GM23338 (cell line): ENCODE results near the gene MYH13. TPM values are rescaled to one million over a fixed set of nuclear protein-coding genes. Genes with fewer than 3 reads are reported as not detected.

ENCODE experiments used
- ATAC-seq: fragments of 200-7000 bp; cut with Tn5 transposase; 3 replicates; pipeline ENCODE4 v1.9.1; 2020
- DNase-seq: peaks from one replicate; pipeline ENCODE4 v3.0.0-alpha.2; 2015; ENCODE audit warnings: low spot score
- H2AFZ ChIP-seq: fragments of 200-600 bp; sonication (generic); 2 replicates; pipeline ENCODE4 v1.8.0; 2016; ENCODE audit warnings: antibody characterized with exemption, mild to moderate bottlenecking, moderate library complexity
- H3F3A ChIP-seq: fragments of 200-600 bp; sonication (generic); replicated peaks from 2 replicates; pipeline ENCODE4 v1.8.0; 2017; ENCODE audit warnings: antibody characterized with exemption, mixed run types, low read depth
- H3K27ac ChIP-seq: fragments of 200-600 bp; sonication (generic); 2 replicates; pipeline ENCODE4 v1.6.1; 2016; ENCODE audit warnings: low read depth
- H3K27me3 ChIP-seq: fragments of 200-600 bp; sonication (generic); 2 replicates; pipeline ENCODE4 v1.8.0; 2016; ENCODE audit warnings: mild to moderate bottlenecking, mixed run types, moderate library complexity; ENCODE audit not compliant: insufficient read depth
- H3K36me3 ChIP-seq: fragments of 200-600 bp; sonication (generic); 2 replicates; pipeline ENCODE4 v1.8.0; 2016; ENCODE audit warnings: mild to moderate bottlenecking; ENCODE audit not compliant: insufficient read depth
- H3K4me1 ChIP-seq: fragments of 200-600 bp; sonication (generic); 2 replicates; pipeline ENCODE4 v1.8.0; 2016; ENCODE audit warnings: mild to moderate bottlenecking, moderate library complexity; ENCODE audit not compliant: insufficient read depth
- H3K4me2 ChIP-seq: fragments of 200-600 bp; sonication (generic); 2 replicates; pipeline ENCODE4 v1.7.1; 2017; ENCODE audit warnings: mixed run types
- H3K4me3 ChIP-seq: fragments of 200-600 bp; sonication (generic); 2 replicates; pipeline ENCODE4 v1.6.1; 2016; ENCODE audit warnings: mixed run types
- H3K79me2 ChIP-seq: fragments of 200-600 bp; sonication (generic); replicated peaks from 2 replicates; pipeline ENCODE4 v1.8.0; 2017; ENCODE audit warnings: mild to moderate bottlenecking; ENCODE audit not compliant: insufficient read depth
- H3K9me2 ChIP-seq: fragments of 200-600 bp; sonication (generic); 2 replicates; pipeline ENCODE4 v1.8.0; 2017; ENCODE audit not compliant: insufficient read depth
- H4K20me1 ChIP-seq: fragments of 200-600 bp; sonication (generic); replicated peaks from 2 replicates; pipeline ENCODE4 v1.8.0; 2017; ENCODE audit warnings: mild to moderate bottlenecking; ENCODE audit not compliant: insufficient read depth
- H3K27ac Mint-ChIP-seq: 2 replicates; pipeline ENCODE4 v1.8.0; 2020; ENCODE audit warnings: inconsistent platforms, mild to moderate bottlenecking, moderate library complexity, mixed read lengths
- H3K27me3 Mint-ChIP-seq: 3 replicates; pipeline ENCODE4 v1.8.0; 2022; ENCODE audit warnings: low read depth, mild to moderate bottlenecking, moderate library complexity, mixed read lengths, inconsistent platforms; ENCODE audit not compliant: insufficient read depth, poor library complexity
- H3K36me3 Mint-ChIP-seq: 3 replicates; pipeline ENCODE4 v1.8.0; 2021; ENCODE audit warnings: low read depth, mild to moderate bottlenecking, inconsistent platforms, moderate library complexity, mixed read lengths
- H3K4me1 Mint-ChIP-seq: 3 replicates; pipeline ENCODE4 v1.8.0; 2020; ENCODE audit warnings: mild to moderate bottlenecking, inconsistent platforms, mixed read lengths
- H3K4me3 Mint-ChIP-seq: 3 replicates; pipeline ENCODE4 v1.8.0; 2021; ENCODE audit warnings: moderate library complexity, mild to moderate bottlenecking, inconsistent platforms, mixed read lengths
- H3K9me3 Mint-ChIP-seq: 3 replicates; pipeline ENCODE4 v1.8.0; 2020; ENCODE audit warnings: moderate library complexity, mild to moderate bottlenecking, inconsistent platforms, mixed read lengths
- CREB1 ChIP-seq: fragments of 250-450 bp; sonication (Bioruptor Pico); IDR thresholded peaks from 2 replicates; pipeline ENCODE4 v1.5.0; 2020; ENCODE audit warnings: low read depth, mild to moderate bottlenecking, moderate library complexity
- EZH2 ChIP-seq: fragments of 200-600 bp; sonication (generic); IDR thresholded peaks from one replicate; pipeline ENCODE4 v1.8.0; 2017; ENCODE audit warnings: antibody characterized with exemption, mild to moderate bottlenecking, low read depth; ENCODE audit not compliant: unreplicated experiment
- EZH2phosphoT487 ChIP-seq: fragments of 200-600 bp; sonication (generic); IDR thresholded peaks from one replicate; pipeline ENCODE4 v1.8.1; 2018; ENCODE audit warnings: antibody characterized with exemption; ENCODE audit not compliant: unreplicated experiment
- JUNB ChIP-seq: IDR thresholded peaks from one replicate; pipeline ENCODE4 v1.6.1; 2016; ENCODE audit warnings: antibody characterized with exemption; ENCODE audit not compliant: unreplicated experiment
- NANOG ChIP-seq: IDR thresholded peaks from 2 replicates; pipeline ENCODE4 v1.6.1; 2016; ENCODE audit warnings: antibody characterized with exemption, borderline replicate concordance
- POLR2AphosphoS5 ChIP-seq: IDR thresholded peaks from 2 replicates; pipeline ENCODE4 v1.6.1; 2016; ENCODE audit warnings: antibody characterized with exemption, low read depth
- STAT1 ChIP-seq: IDR thresholded peaks from one replicate; pipeline ENCODE4 v1.6.1; 2016; ENCODE audit warnings: antibody characterized with exemption; ENCODE audit not compliant: unreplicated experiment
- ZNF114 ChIP-seq: fragments of 250-450 bp; sonication (Bioruptor Pico); IDR thresholded peaks from 2 replicates; pipeline ENCODE4 v1.5.0; 2020; ENCODE audit warnings: mild to moderate bottlenecking, moderate library complexity
- ZNF331 ChIP-seq: fragments of 250-450 bp; sonication (Bioruptor Pico); IDR thresholded peaks from 2 replicates; pipeline ENCODE4 v1.5.0; 2020; ENCODE audit warnings: low read depth, mild to moderate bottlenecking, moderate library complexity
- polyA plus RNA-seq: library from polyadenylated mRNA; unstranded; fragments of >200 nt; fragmentation: Nextera tagmentation; extraction: Ambion mirVana; gene quantifications from 2 replicates; pipeline ENCODE4 v1.2.1, GENCODE V29; 2016
- total RNA-seq: library from RNA; depleted of rRNA; stranded (reverse); fragments of >200 nt; shearing (Covaris generic); gene quantifications from 2 replicates; pipeline ENCODE4 v1.2.3, GENCODE V29; 2014
- TF ChIP-seq, protein P1 (sequence below): IDR thresholded peaks from 2 replicates; pipeline ENCODE4 v1.6.1; 2016; ENCODE audit warnings: antibody characterized with exemption
- TF ChIP-seq, protein P2 (sequence below), 2 experiments: fragments of 200-600 bp in 1 of 2; sonication (generic) in 1 of 2; conservative IDR thresholded peaks; 2 replicates each; pipeline versions ENCODE4 v1.5.1 to v1.6.1; 2016 to 2017; ENCODE audit warnings: antibody characterized with exemption in 2 of 2, low read depth in 2 of 2, mild to moderate bottlenecking in 2 of 2, moderate library complexity in 1 of 2
- TF ChIP-seq, protein P3 (sequence below): IDR thresholded peaks from one replicate; pipeline ENCODE4 v1.6.1; 2018; ENCODE audit warnings: antibody characterized with exemption; ENCODE audit not compliant: unreplicated experiment
- TF ChIP-seq, protein P4 (sequence below): fragments of 250-450 bp; sonication (Bioruptor Pico); IDR thresholded peaks from 2 replicates; pipeline ENCODE4 v1.5.0; 2020; ENCODE audit warnings: mild to moderate bottlenecking, moderate library complexity

The MYH13 gene
- total and polyA plus RNA-seq, 2 experiments from 2014 or later: not detected

GRCh38 chr17:10403589-10403988 is 30.8 kb upstream of the MYH13 start:
- Histone ChIP-seq H3F3A (no peaks in the 10 kb centered on the region), H3K4me1 (no peaks in the 10 kb centered on the region), H3K36me3 (no peaks in the 10 kb centered on the region), H3K9me2 (no peaks in the 10 kb centered on the region), H3K4me2 (no peak overlapping the region), H3K79me2 (no peaks in the 10 kb centered on the region), H3K27me3 (no peaks in the 10 kb centered on the region), H3K4me3 (no peak overlapping the region), H2AFZ (0 out of 2 replicates have a peak overlapping the region, but pooled peaks have one; percentile 4), H4K20me1 (no peaks in the 10 kb centered on the region), H3K27ac (no peak overlapping the region)
- Mint-ChIP-seq H3K27me3 (no peaks in the 10 kb centered on the region), H3K27ac (no peak overlapping the region), H3K36me3 (no peaks in the 10 kb centered on the region), H3K9me3 (no peaks in the 10 kb centered on the region), H3K4me3 (no peak overlapping the region), H3K4me1 (no peaks in the 10 kb centered on the region)
- no peak for TF ChIP-seq CREB1 (CRISPR knock-in tag)
- TF ChIP-seq NANOG: no peak
- TF ChIP-seq, protein P1, sequence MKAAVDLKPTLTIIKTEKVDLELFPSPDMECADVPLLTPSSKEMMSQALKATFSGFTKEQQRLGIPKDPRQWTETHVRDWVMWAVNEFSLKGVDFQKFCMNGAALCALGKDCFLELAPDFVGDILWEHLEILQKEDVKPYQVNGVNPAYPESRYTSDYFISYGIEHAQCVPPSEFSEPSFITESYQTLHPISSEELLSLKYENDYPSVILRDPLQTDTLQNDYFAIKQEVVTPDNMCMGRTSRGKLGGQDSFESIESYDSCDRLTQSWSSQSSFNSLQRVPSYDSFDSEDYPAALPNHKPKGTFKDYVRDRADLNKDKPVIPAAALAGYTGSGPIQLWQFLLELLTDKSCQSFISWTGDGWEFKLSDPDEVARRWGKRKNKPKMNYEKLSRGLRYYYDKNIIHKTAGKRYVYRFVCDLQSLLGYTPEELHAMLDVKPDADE: no peak
- no peak for TF ChIP-seq POLR2AphosphoS5
- TF ChIP-seq STAT1: no peak
- TF ChIP-seq EZH2: no peak
- TF ChIP-seq EZH2phosphoT487: no peak
- TF ChIP-seq, protein P2, sequence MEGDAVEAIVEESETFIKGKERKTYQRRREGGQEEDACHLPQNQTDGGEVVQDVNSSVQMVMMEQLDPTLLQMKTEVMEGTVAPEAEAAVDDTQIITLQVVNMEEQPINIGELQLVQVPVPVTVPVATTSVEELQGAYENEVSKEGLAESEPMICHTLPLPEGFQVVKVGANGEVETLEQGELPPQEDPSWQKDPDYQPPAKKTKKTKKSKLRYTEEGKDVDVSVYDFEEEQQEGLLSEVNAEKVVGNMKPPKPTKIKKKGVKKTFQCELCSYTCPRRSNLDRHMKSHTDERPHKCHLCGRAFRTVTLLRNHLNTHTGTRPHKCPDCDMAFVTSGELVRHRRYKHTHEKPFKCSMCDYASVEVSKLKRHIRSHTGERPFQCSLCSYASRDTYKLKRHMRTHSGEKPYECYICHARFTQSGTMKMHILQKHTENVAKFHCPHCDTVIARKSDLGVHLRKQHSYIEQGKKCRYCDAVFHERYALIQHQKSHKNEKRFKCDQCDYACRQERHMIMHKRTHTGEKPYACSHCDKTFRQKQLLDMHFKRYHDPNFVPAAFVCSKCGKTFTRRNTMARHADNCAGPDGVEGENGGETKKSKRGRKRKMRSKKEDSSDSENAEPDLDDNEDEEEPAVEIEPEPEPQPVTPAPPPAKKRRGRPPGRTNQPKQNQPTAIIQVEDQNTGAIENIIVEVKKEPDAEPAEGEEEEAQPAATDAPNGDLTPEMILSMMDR (conservative IDR thresholded peaks at IDR 0.05; ENCODE audit: low read depth in 2 of 2): no peak
- no peak for TF ChIP-seq ZNF114 (CRISPR knock-in tag)
- TF ChIP-seq, protein P3, sequence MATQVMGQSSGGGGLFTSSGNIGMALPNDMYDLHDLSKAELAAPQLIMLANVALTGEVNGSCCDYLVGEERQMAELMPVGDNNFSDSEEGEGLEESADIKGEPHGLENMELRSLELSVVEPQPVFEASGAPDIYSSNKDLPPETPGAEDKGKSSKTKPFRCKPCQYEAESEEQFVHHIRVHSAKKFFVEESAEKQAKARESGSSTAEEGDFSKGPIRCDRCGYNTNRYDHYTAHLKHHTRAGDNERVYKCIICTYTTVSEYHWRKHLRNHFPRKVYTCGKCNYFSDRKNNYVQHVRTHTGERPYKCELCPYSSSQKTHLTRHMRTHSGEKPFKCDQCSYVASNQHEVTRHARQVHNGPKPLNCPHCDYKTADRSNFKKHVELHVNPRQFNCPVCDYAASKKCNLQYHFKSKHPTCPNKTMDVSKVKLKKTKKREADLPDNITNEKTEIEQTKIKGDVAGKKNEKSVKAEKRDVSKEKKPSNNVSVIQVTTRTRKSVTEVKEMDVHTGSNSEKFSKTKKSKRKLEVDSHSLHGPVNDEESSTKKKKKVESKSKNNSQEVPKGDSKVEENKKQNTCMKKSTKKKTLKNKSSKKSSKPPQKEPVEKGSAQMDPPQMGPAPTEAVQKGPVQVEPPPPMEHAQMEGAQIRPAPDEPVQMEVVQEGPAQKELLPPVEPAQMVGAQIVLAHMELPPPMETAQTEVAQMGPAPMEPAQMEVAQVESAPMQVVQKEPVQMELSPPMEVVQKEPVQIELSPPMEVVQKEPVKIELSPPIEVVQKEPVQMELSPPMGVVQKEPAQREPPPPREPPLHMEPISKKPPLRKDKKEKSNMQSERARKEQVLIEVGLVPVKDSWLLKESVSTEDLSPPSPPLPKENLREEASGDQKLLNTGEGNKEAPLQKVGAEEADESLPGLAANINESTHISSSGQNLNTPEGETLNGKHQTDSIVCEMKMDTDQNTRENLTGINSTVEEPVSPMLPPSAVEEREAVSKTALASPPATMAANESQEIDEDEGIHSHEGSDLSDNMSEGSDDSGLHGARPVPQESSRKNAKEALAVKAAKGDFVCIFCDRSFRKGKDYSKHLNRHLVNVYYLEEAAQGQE: no peak
- TF ChIP-seq ZNF331 (CRISPR knock-in tag): no peak
- TF ChIP-seq JUNB: no peak
- TF ChIP-seq, protein P4, sequence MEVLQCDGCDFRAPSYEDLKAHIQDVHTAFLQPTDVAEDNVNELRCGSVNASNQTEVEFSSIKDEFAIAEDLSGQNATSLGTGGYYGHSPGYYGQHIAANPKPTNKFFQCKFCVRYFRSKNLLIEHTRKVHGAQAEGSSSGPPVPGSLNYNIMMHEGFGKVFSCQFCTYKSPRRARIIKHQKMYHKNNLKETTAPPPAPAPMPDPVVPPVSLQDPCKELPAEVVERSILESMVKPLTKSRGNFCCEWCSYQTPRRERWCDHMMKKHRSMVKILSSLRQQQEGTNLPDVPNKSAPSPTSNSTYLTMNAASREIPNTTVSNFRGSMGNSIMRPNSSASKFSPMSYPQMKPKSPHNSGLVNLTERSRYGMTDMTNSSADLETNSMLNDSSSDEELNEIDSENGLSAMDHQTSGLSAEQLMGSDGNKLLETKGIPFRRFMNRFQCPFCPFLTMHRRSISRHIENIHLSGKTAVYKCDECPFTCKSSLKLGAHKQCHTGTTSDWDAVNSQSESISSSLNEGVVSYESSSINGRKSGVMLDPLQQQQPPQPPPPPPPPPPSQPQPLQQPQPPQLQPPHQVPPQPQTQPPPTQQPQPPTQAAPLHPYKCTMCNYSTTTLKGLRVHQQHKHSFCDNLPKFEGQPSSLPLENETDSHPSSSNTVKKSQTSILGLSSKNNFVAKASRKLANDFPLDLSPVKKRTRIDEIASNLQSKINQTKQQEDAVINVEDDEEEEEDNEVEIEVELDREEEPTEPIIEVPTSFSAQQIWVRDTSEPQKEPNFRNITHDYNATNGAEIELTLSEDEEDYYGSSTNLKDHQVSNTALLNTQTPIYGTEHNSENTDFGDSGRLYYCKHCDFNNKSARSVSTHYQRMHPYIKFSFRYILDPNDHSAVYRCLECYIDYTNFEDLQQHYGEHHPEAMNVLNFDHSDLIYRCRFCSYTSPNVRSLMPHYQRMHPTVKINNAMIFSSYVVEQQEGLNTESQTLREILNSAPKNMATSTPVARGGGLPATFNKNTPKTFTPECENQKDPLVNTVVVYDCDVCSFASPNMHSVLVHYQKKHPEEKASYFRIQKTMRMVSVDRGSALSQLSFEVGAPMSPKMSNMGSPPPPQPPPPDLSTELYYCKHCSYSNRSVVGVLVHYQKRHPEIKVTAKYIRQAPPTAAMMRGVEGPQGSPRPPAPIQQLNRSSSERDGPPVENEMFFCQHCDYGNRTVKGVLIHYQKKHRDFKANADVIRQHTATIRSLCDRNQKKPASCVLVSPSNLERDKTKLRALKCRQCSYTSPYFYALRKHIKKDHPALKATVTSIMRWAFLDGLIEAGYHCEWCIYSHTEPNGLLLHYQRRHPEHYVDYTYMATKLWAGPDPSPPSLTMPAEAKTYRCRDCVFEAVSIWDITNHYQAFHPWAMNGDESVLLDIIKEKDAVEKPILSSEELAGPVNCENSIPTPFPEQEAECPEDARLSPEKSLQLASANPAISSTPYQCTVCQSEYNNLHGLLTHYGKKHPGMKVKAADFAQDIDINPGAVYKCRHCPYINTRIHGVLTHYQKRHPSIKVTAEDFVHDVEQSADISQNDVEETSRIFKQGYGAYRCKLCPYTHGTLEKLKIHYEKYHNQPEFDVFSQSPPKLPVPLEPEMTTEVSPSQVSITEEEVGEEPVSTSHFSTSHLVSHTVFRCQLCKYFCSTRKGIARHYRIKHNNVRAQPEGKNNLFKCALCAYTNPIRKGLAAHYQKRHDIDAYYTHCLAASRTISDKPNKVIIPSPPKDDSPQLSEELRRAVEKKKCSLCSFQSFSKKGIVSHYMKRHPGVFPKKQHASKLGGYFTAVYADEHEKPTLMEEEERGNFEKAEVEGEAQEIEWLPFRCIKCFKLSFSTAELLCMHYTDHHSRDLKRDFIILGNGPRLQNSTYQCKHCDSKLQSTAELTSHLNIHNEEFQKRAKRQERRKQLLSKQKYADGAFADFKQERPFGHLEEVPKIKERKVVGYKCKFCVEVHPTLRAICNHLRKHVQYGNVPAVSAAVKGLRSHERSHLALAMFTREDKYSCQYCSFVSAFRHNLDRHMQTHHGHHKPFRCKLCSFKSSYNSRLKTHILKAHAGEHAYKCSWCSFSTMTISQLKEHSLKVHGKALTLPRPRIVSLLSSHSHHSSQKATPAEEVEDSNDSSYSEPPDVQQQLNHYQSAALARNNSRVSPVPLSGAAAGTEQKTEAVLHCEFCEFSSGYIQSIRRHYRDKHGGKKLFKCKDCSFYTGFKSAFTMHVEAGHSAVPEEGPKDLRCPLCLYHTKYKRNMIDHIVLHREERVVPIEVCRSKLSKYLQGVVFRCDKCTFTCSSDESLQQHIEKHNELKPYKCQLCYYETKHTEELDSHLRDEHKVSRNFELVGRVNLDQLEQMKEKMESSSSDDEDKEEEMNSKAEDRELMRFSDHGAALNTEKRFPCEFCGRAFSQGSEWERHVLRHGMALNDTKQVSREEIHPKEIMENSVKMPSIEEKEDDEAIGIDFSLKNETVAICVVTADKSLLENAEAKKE (CRISPR knock-in tag): no peak
- DNase-seq: no peak
- ATAC-seq: no peak
